Activated naive CD4-positive, alpha-beta T cell (primary cell): Measurements from ENCODE around the gene CHST14.
A peak's percentile ranks its signal among the peaks of the same experiment; 100 is the strongest.

Source experiments
- DNase-seq, 4 experiments: peaks; one replicate each; lab custom pipeline; 2025; lab: John Stamatoyannopoulos, UW

The CHST14 gene

GRCh38 chr15:40489274-40490175 lies 18.7 kb downstream of the CHST14 start:
- DNase-seq: no peak

DNA sequence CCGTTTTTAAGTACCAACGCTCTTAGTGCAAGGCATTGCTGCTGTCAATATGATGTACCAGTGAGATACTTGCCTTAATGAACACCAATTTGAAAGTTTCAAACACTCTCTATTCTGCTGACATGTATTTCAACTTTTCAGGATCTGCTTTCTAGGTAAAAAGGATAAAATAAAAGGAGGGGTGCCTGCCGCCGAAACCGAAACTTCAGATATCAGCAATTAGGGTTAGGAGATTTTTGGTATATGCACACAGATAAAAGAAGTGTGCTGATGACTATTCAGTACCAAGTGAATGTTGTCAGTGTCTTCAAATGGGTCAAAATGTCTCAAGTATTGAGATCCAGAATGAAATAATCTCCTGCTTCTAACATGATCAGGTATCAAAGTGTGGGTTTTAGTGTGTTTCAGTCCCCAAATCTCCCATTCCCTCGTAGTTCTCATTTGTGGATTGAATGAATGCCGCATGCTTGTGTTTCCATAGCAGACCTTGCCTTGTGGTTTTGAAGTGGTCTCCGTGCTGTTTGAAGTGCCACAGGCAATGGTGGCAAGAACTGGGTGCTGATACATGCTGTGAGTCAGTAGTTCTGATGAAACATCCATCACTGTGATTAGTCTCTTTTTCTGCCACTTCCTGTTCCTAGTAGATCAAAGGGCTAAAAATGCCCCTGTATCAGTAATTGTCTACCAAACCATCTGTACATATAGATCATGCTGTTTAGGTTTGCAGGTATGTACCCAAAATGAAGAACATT lies 22.5 kb downstream of the CHST14 start:
- DNase-seq: no peak

DNA sequence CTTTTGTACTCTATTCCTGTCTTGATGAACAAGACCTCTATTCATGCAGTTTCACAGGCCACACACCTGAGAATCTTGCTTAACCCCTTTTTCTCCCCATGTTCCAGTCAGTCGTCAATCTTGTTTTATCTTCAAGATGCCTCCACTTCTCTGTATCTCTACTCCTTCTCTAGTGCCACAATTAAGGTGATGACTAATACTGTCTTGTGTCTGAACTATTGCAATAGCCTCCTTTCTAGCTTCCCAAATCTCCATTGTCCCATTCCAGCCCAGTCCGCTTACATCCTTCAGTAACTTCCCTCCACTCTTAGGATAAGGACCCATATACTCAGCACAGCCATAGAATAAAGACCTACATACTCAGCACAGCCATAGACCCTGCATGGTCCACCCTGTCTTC lies 24.7 kb downstream of the CHST14 start:
- no peak for DNase-seq

GRCh38 chr15:40498418-40498817 lies 27.6 kb downstream of the CHST14 start:
- DNase-seq: no peak

DNA sequence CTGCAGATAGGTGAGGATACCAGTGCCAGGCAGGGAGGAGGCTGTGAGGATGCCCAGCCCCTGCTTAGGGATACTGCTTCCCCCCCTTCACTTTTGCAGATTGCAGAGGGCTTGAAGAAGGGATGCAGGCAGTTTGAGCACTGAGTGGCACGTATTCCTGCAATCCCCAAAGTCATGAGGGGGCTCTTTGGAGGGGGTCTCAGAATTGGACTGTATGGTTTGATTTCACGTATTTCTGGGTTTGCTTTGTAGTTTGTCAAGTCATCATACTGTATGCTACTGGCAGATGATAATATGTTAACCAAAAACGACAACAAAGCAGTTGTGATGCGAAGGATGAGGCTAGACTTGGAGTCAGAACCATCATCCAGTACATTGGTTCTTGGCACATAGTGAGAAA lies 28.1 kb downstream of the CHST14 start:
- DNase-seq: no peak

DNA sequence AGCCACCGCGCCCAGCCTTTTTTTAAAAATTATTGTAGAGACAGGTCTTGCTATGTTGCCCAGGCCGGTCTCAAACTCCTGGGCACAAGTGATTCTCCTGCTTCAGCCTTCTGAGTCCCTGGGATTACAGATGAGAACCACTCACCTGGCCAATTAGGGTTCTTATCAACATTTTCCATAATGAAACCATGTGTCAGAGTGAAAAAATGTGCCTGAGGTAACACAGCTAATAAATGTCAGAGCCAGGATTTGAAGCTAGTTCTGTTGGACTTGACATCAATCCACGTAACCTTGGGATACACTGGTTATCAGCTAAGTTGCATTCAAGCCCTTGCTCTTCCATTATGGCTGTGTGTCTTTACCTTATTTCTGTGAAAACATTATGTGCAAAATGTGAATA lies 29.1 kb downstream of the CHST14 start:
- DNase-seq: no peak

DNA sequence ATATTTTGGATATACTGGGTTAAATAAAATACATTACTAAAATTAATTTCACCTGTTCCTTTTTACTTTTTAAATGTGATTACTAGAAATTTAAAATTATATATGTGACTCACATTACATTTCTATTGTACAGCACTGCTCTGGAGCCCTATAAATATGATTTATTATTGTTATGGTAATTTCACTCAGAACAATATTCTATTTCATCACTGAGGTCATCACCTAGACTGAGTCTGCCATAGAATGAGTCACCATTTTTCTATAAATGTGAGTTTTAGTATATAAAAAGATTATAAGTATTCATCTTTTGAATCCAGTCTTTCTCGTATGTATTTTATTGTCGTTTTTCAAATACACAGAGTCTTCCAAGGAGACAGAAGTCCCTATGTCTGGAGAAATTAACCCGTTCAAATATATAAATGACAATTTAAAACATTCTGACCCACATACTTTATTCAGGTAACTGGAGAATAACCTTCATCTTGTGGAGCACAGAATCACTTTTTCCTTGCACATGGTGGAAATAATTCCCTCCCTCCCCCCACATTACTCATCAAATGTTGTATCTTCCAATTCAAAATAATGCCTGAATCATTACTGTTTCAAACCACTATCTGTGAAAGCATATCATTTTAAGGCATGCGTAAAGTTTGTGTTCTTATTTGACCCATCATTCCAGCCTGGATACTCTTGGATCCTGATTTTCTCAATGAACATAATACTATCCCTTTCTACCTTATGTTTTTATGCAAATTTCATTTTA lies 30.0 kb downstream of the CHST14 start:
- DNase-seq: no peak

DNA sequence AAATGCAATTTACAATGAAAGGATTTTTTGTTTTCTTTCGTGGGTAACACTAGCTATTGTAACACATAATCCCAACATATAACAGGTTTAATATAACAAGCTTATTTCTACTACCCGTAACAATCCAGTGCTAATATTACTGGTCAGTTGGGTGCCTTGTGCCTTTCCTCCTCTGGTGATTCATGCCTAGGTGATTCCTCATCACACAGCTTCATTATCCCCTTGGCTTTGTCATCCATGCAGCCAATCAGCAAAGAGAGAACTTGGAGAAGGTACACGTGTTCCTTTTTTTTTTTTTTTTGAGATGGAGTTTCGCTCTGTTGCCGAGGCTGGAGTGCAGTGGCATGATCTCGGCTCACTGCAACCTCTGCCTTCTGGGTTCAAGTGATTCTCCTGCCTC lies 30.7 kb downstream of the CHST14 start:
- DNase-seq: no peak

DNA sequence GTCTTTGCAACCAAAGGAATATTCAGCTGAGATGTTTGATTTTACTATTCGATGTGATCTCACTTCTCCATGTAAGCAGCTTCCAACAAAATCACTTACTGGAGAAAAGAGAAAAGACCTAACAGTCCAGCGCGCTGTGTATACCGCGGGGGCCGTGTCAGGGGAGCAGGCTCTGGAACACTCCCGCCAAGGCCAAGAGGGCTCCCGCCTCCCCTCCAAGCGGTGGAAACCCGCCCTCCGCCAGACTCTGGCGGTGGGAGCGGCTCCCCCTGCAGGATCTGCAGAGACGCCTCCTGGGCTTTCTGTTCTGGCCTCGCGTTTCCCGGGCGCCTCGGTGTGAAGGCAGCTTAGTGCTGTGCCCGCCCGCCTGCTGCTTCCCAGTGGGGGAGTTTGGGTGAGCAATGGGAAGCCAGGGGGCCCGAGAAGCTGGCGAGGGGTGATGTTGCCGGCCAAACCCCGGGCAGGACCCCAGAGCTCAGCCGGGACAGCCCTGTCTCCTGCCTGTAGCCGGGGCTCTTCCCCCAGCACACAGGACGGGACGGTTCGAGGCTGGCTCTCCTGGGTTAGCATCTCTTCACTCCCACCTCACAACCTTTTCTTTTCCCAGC lies 36.3 kb downstream of the CHST14 start:
- peak; percentile 13 to 50 (median 34) for DNase-seq

GRCh38 chr15:40508216-40508615 lies 37.4 kb downstream of the CHST14 start:
- DNase-seq: no peak

GRCh38 chr15:40510201-40510600 lies 39.4 kb downstream of the CHST14 start:
- no peak for DNase-seq

GRCh38 chr15:40511093-40511471 lies 40.3 kb downstream of the CHST14 start:
- DNase-seq: no peak

GRCh38 chr15:40511472-40512133 lies 40.8 kb downstream of the CHST14 start:
- DNase-seq: peak in 1 of 4 experiments; percentile 3

- DNase-seq: no peak
Measured at GRCh38 chr15:40512440-40512839, 41.7 kb downstream of the CHST14 start.

GRCh38 chr15:40513609-40514008 lies 42.8 kb downstream of the CHST14 start:
- no peak for DNase-seq

- no peak for DNase-seq
Measured at GRCh38 chr15:40516322-40516721, 45.5 kb downstream of the CHST14 start.
